T-helper 1 cell treated with Interleukin-12 subunit alpha and Interleukin-12 subunit beta and Interleukin-4 antibody, amounts not matched to agents 30 μg/mL and 1 μg/mL, for 36 hours (primary cell): ENCODE results near the gene LGALS12.

Experiments used
- H3K27ac Mint-ChIP-seq: one replicate; pipeline ENCODE4 v1.8.0; 2021; ENCODE audit warnings: mild to moderate bottlenecking, mixed read lengths
- H3K27me3 Mint-ChIP-seq: one replicate; pipeline ENCODE4 v1.8.0; 2021; ENCODE audit warnings: low read depth, mixed read lengths
- H3K36me3 Mint-ChIP-seq: one replicate; pipeline ENCODE4 v1.8.0; 2021; ENCODE audit warnings: low read depth, mixed read lengths
- H3K4me1 Mint-ChIP-seq: one replicate; pipeline ENCODE4 v1.8.0; 2021; ENCODE audit warnings: low read depth, mixed read lengths
- H3K4me3 Mint-ChIP-seq: one replicate; pipeline ENCODE4 v1.8.0; 2021; ENCODE audit warnings: mild to moderate bottlenecking, moderate library complexity, mixed read lengths
- H3K9me3 Mint-ChIP-seq: one replicate; pipeline ENCODE4 v1.8.0; 2021; ENCODE audit warnings: mixed read lengths

The LGALS12 gene

DNA sequence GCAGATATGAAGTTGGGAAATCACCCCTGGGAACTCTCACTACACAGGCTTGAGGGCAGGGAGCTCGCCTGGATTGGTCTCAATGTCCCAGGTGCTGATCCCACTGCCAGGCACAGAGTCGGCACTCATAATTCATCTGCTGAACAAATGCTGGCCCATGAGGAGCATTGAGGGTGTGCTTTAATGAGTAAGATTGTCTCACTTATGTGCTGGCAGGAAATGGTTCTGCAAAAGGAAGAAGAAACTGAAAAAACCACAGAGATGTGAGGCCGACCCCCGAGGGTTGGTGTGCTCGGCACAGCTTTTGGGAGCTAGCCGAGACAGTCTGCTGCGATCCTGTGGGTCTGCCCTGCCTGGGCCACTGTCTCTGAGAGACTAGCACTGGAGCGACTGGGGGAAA, 47.9 kb downstream of the LGALS12 start:
- Mint-ChIP-seq H3K36me3 (peaks cover 3% of the 10 kb centered on the region), H3K9me3 (no peaks in the 10 kb centered on the region), H3K4me3 (peak overlapping the region; percentile 80), H3K27me3 (no peaks in the 10 kb centered on the region), H3K27ac (peak overlapping the region; percentile 98), H3K4me1 (peaks cover 31% of the 10 kb centered on the region)

DNA sequence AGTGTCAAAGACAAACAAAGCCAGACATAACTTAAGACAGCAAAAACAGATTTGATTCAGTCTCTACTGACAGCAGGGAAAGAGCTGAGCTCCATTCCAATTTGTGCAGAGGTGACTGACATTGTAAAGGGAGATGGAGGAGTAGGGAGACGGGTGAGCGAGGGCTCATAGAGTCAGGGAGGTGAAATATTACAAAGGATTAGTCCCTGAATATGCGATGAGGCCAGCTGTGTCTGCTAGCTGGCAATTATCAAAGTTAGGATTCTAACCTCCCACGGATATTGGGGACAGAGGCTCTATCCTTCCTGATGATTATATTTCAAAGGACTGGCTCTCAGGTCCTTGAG, 49.0 kb downstream of the LGALS12 start:
- peaks cover 34% of the 10 kb centered on the region for H3K4me1 Mint-ChIP-seq
- H3K4me3 Mint-ChIP-seq: no peak overlapping the region
- no peak overlapping the region for H3K27ac Mint-ChIP-seq
- H3K9me3 Mint-ChIP-seq: no peaks in the 10 kb centered on the region
- peaks cover 2% of the 10 kb centered on the region for H3K36me3 Mint-ChIP-seq
- no peaks in the 10 kb centered on the region for H3K27me3 Mint-ChIP-seq

DNA sequence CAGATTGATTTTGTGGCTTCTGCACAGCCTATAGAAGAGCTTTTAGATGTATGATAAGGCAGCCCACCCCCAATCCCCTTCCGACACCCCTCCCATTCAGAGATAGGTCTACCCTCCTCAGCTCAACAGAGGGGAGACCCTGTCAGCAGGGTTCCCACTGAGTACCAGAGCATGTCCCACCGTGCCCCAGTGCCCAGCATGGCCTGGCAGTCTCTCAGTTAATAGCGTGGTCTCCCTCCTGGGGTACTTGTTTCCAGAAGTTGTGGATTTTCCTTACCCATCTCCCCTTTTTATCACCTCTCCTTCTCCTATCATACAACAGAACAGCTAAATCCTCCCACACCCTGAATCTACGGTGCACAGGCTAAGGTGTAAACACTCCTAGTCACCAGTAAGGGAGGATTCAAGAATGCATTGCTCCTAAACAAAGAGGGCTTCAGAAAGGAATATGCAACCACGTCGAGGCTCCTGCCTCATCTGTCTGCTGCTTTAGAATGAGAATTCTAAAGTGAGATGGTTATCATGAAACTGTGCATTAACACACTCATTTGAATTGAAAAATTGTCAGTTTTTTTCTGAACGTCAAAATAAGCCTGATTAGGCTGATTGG, 50.6 kb downstream of the LGALS12 start:
- H3K4me1 Mint-ChIP-seq: peaks cover 42% of the 10 kb centered on the region
- no peak overlapping the region for H3K4me3 Mint-ChIP-seq
- H3K36me3 Mint-ChIP-seq: peaks cover 2% of the 10 kb centered on the region
- H3K27me3 Mint-ChIP-seq: no peaks in the 10 kb centered on the region
- H3K27ac Mint-ChIP-seq: no peak overlapping the region
- no peaks in the 10 kb centered on the region for H3K9me3 Mint-ChIP-seq

DNA sequence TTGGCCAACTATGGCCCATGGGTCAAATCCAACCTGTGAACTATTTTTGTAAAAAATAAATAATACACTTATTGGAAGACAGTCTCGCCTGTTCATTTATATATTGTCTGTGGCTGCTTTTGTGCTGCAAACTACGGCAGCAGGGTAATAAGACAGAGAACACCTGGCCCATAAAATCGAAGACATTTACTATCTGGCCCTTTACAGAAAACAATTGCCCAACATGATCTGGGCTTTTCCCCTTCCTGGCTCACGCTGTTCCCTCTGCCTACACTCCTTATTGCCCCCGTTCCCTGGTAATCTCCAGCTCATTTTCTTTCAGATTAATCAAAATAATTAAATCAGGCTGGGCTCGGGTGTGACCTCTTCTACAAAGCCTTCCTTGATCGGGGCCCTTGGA, 51.7 kb downstream of the LGALS12 start:
- Mint-ChIP-seq H3K27me3 (no peaks in the 10 kb centered on the region), H3K36me3 (peaks cover 2% of the 10 kb centered on the region), H3K27ac (no peak overlapping the region), H3K4me3 (no peak overlapping the region), H3K4me1 (peaks cover 37% of the 10 kb centered on the region), H3K9me3 (no peaks in the 10 kb centered on the region)

DNA sequence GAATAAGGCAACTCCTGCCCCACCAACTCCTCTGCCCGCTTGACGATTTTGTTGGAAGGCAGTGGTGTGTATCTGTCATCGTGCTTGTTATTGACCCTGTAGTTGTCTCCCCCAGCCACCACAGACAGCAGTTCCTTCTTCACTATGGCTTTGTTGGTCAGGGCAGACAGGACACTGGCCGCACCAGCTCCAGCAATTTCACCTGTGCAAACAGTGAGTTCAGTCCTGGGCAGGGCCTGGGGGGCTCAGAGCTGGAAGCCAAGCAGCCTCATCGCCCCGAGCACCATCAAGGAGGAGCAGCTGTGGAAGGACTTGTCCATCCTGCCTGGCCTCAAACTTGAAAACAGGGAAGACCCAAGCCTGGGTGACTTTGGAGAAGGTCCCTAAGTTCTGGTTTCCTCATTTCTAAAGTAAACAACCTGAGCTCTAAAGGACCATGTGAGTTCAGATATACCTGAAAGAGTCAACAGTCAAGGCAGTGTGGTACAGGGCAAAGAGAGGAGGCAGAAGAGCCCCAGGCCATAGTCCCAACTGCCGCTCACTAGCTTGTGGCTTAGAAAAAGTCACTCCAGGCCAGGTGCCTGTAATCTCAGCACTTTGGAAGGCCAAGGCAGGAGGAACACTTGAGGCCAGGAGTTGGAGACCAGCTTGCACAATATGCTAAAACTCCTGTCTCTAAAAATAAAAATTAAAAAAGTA, 52.7 kb downstream of the LGALS12 start:
- Mint-ChIP-seq H3K27ac (no peak overlapping the region), H3K9me3 (no peaks in the 10 kb centered on the region), H3K36me3 (no peaks in the 10 kb centered on the region), H3K27me3 (no peaks in the 10 kb centered on the region), H3K4me1 (peaks cover 29% of the 10 kb centered on the region), H3K4me3 (no peak overlapping the region)

DNA sequence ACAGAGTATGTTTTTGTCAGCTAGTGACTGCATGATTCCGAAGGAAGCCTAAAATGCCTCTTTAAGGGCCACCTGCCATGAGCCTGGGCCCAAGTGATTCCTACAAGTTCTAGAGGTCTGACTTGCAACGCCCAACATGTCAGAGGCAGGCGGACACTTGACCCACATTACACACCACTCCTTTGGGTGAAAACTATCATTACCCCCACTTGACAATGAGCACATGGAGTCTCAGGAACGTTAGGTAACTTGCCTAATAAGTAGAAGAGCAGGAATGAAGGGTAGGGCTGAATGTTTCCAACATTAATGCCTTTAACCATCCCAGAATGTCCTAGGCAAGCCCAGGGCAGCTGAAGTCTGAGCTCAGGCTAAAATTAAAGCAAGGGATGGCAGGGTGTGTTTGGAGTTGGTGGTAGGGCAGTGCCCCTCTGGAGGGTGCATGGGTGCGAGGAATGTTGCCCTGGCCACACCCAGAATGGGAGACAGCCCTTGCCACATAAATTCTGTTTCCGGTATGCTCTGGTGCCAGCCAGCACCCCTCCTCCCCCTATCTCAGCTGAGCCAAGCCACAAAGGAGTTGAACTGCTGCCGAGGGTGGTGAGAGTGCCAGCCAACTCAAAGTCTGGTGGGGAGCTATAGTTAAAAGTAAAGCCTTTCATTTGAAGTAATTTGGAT, 54.8 kb downstream of the LGALS12 start:
- H3K4me3 Mint-ChIP-seq: no peak overlapping the region
- H3K4me1 Mint-ChIP-seq: peaks cover 35% of the 10 kb centered on the region
- no peaks in the 10 kb centered on the region for H3K9me3 Mint-ChIP-seq
- H3K27me3 Mint-ChIP-seq: no peaks in the 10 kb centered on the region
- H3K36me3 Mint-ChIP-seq: no peaks in the 10 kb centered on the region
- H3K27ac Mint-ChIP-seq: no peak overlapping the region

DNA sequence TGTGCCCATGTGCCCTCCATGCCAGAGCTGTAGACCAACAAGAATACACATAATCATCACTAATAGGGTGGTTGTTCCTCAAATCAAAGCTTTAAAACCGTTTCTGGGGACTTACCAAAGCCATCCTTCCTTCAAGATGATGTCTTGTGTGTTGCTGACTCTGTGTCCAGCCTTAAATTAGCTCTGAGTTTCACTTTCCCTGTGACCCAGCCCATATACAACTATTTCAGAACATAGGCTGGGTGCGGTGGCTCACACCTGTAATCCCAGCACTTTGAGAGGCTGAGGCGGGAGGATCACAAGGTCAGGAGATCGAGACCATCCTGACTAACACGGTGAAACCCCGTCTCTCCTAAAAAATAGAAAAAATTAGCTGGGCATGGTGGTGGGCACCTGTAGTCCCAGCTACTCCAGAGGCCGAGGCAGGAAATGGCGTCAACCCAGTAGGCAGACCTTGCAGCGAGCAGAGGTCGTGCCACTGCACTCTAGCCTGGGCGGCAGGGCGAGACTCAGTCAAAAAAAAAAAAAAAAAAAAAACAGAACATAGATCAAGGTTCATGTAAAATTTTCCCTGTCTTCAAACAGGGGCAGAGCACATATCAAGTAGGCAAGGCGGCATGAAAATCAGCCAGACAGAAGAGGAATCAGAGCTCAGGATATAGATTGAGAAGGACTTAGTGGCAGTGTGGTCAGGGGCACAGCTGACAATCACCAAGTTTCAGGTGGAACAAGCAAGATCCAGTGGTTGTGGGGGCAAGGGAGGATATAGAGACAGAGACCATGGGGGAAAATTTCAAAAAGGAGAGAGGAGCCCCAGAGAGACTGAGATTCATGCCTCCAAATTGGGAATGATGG, 57.5 kb downstream of the LGALS12 start, which contains the start of gene PLAAT2:
Gene PLAAT2 (minus strand): TSS at position 179 of the 855 bp plus-strand sequence. CDS start 55 bp downstream, at position 124.
- Mint-ChIP-seq H3K27ac (peak within 1 kb of the TSS; percentile 45), H3K4me1 (peaks cover 50% of the 10 kb centered on the region)

DNA sequence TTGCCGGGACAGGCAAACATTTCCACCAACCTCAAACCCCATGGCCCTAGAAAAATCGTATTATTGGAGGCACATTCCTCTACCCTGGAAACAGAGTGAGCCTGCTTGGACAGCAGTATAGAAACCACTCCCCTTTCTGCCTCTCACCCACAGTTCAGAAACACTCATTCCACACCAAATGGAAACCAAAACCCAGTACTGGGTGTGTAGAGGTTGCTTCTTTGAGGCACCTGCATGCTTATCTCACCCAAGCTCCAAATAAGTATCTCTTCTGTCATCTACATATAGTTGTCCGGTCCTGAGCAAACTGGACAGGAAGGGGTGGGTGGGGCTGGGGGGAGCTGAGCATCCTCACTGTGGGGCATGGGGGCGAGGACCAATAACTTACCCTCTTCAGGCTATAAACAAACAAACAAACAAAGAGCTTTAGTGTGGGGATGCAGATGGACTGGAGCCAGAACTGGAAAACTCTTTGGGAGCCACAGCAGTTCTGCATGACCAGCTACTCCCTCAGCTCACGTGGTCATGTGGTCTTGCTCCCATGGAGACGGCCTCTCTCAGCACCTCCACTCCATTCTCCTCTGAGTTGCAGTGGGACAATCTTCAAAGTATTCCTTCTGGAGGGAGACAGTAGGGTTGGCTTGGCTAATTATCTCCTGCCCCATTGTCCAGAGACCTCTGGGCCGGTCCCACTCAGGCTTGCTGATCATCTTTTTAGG, 58.3 kb downstream of the LGALS12 start:
- H3K9me3 Mint-ChIP-seq: no peaks in the 10 kb centered on the region
- no peaks in the 10 kb centered on the region for H3K27me3 Mint-ChIP-seq
- H3K4me3 Mint-ChIP-seq: no peak overlapping the region
- H3K4me1 Mint-ChIP-seq: peaks cover 50% of the 10 kb centered on the region
- H3K27ac Mint-ChIP-seq: peak overlapping the region; percentile 79
- no peaks in the 10 kb centered on the region for H3K36me3 Mint-ChIP-seq

More for the DNA sequence above, 57.5 kb downstream of the LGALS12 start, which contains the start of gene PLAAT2:
- Mint-ChIP-seq H3K4me3 (no peak within 1 kb of the TSS), H3K27me3 (no peaks in the 10 kb centered on the region), H3K36me3 (no peaks in the 10 kb centered on the region), H3K9me3 (no peaks in the 10 kb centered on the region)

DNA sequence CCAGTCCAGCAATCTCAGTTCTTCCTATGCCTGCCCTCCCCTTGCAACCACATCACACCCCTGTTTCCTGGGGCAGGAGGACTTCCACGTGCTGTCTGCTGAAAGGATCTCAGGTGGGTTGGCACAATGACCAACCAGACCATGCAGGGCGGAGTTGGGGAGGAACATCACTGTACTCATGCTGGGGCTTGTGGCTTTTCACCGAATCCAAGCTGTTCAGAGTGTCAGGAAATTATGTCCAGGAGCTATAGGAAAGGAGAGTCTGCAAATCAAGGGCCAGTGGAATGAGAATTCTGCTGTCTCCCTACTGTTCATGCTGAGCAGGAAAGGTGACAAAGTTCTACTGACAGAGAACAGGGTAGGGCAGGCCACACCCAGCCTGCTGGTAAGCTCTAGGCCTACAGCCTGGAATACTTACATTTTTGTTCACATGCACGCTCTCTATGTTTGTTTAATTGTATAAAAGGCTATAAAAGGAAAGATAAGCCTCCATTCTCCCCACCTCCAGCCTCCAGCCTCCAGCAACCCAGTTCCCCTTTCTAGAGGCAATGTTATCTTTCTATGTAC, 59.0 kb downstream of the LGALS12 start:
- Mint-ChIP-seq H3K36me3 (no peaks in the 10 kb centered on the region), H3K9me3 (no peaks in the 10 kb centered on the region), H3K27ac (peak overlapping the region; percentile 79), H3K27me3 (no peaks in the 10 kb centered on the region), H3K4me3 (no peak overlapping the region), H3K4me1 (peaks cover 48% of the 10 kb centered on the region)
